Hematopoietic multipotent progenitor cell treated with erythropoietin and hydrocortisone succinate and interleukin-3 and kit ligand, for 17 days (in vitro differentiated cells): ENCODE results near the gene SLC23A3.

Experiments
- DNase-seq: peaks from one replicate; pipeline ENCODE4 v3.0.0-alpha.2; 2015; ENCODE audit warnings: low spot score

Gene SLC23A3

DNA sequence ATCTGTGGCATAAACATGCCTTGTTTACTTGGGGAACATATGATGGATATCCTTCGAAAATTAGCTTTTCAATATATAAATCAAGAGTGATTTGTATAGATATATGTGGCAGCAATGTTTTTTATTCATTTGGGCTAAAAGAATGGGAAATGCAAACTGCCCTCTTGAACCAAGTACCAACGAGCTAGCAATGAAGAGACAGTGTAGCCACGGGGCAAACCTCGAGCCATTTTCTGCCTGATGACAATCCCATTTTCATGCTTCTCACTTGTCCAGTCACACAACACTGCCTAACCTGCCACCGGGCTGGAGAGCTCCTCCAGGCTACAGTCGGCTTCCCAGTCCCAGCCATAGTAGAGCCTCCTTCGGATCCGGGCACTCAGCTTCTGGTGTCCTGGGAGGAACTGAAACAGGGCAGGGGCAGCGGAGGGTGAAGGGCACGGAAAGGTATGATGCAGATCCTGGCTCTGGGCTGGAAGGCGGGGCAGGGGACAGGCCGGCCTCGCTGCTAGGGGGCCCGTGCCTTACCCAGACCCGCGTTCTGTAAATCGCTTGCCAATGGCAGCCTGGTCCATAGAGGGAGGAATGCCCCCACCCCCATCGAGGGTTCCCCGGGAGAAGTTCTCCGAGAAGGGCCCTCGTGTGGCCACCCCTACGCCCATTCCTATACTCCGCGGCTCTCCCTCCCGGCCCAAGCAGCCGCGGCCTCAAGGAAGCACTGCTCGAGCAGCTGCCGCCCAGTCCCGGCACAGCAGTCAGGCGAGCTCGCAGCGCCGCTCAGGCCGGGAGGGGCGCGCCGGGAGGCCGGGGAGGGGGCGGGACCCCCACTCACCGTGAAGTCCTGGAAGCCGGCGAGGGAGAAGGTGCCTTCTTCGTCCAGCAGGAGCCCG, 6.3 kb upstream of the SLC23A3 start:
- DNase-seq, result peak; percentile 78

DNA sequence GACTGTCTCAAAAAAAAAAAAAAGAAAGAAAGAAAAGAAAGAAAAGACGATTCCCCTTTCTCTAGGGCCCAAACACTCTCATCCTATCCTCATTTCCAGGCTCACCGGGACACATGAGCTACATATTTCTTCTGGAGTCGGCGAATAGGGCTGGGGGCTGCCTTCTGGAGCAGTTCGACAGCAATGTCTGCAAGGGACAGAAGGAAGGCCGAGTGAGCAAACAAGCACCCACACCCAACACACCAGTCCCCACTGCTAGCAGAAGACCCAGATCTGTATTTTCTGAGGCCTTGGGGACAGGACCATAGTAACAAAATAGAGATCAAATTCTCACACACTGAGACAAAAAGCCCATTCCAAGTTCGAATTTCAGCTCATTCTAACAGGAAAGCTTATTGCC, 5.7 kb upstream of the SLC23A3 start:
- no peak for DNase-seq

DNA sequence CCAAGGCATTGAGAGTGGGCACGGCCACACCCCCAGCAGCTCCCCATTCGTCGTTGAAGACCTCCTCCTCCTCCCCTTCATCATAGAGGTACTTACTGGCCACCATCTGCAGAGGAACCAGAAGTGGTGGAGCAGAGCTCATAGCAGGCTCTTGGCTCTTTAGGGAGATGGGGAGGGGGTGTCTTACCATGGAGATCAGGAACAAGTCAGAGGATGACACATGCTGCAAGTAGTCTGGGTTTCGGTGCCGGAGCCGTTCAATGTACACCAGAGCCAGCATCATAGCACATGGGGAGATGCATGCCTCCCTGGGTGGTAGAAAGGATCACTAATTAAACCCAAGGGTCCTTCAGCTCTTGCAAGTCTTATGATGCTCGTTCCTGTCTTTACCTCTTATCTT, 5.0 kb upstream of the SLC23A3 start:
- DNase-seq, result peak; percentile 15

DNA sequence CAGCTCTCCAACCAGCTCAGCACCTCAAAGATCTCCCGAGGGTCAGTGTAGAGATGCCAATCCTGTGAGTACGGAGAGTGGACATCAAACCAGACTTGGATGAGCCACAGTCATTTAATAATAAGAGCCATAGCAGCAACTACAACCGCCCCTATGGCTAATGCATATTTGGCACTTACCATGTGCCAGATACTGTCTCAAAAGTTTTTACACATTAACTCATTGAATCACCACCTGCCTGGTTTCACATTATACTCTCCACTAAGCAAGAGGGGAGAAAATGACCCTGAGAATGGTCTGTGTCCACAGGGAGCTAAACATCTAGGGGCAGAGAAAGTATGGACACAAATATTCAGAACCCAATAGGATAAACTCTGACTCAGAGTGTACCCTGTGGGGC, 4.3 kb upstream of the SLC23A3 start:
- DNase-seq, result peak; percentile 12

DNA sequence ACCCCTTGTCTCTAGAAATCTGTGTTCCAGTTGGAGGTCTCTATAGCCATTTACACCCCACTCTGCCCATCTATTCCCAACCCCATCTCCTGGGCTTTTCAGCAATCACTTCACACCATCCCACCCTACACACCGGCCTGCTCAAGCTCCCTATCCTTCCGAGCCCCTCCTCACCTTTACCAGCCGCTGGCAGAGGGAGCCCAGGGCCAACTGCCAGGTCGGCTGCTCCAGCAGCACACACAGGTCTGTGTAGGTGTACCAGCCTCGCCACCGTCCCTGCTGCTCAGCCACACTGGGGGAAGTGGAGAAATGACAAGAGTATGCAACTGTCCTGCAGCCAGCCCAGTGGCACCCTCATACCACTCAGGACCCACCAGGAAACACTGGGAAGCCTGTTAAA, 3.3 kb upstream of the SLC23A3 start:
- no peak for DNase-seq

DNA sequence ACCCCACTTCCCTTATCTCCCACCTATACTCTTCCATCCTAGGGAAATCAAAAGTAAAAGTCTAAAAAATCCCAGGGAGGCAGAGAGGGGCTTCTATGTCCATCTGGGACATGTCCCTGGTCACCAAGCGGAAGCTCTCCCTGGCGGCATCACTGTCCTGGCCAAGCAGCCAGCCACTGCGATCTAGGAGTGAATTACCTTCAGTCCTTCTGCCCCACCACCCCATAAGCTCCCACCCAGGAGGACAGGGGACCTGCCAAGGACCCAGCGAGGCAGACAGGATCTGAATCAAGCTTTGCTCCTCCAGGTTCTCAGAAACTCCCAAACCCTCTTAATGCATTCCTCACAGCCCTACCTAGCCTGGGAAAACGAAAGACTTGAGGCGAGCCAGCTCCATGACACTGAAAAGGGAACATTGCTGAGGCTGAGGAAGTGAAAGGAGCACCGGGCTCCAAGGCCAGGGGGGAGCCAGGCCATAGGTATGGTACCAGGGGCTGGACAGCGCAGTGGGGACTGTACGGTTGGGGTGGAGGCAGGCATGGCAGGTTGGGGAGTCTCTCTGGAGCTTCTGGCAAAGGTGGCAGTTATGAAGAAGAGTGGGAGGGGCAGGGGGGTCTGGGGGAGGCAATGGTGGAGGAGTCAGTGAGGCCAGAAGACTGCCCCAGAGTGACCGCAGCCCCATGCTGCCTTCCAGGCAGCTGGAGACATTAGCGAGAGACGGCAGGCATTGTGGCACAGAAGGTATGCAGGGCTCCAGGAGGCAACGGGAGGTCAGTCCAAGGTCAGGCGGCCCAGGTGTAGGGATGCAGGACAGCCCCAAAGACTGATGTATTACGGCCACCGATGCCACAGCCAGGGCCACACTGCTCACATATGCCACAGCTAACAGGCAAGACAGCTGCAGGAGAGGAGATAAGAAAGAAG, 2.7 kb upstream of the SLC23A3 start:
- peak; percentile 23 for DNase-seq

DNA sequence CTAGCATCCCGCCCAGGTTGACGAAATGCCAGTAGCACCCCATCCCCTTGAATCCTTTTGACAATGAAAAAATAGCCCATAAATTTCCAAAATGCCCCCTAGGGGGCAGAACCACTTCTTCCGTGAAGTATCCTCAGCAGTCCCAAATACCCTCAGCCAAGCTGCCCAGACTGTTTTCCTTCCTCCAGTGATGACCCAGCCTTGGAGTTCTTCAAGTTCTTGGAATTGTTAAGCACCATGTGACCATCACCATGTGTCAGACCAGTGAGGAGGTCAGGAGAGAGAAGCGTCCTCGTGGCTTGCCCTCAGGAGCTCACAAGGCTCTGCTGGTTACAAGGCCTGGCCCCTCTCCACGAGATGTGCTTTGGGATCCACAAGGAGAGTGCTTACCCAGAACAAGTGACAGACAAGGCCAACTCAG, 1.4 kb upstream of the SLC23A3 start:
- peak; percentile 82 for DNase-seq

DNA sequence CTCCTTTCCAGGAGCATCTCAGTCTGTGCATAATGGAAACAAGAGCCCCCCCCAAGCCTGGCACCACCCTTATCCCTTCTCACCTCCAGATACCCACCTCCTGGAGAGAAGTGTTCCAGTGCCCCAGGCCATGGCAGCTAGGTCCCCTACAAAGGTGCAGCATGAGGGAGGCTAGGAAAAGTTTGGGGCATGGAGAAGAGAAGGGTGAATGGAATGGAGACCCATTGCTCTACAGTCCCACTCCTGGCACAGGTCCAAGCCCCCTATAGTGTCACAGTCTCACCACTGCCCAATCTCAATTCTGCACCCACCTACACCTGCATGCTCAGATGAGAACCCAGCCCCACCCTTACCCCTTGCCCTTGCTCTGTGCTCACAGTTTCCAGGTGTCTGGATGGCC, 897 bp downstream of the SLC23A3 start:
- DNase-seq, result peak; percentile 4

DNA sequence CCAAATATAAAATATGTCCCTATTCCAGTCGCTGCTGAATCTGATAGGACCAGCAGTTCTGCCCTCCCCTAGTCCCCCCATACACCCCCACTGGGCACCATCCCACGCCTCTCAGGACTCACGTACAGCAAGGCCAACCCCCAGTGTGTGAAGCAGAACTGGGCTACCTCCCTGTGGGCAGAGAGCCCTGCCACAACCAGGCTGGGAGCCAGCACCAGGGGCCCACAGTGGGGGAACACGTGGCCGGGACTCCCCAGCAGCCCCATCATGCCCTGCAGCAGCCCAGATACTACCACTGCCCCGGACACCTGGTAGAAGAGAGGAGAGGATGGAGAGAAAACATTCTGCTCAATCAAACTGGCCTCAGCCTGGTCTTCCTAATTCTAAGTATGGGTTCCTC, 1.3 kb downstream of the SLC23A3 start:
- peak; percentile 3 for DNase-seq

DNA sequence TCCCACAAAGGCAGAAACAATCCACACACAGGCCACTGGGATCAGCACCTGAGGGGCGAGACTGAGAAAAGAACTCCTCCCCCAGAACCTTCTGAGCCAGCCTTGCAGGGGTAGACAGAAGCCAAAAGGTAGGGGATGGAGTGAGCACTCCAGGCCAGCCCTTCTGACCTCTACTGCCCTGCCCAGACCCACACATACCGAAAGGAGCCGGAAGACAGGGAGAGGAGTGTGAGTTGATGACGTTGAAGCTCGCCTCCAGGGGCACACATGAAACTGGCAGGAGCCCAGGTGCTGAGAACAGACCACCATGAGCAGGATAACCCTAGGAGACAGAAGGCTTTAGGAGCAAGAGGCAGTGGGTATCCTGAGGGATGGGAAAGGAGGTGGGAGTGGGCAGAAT, 1.8 kb downstream of the SLC23A3 start:
- peak; percentile 3 for DNase-seq

DNA sequence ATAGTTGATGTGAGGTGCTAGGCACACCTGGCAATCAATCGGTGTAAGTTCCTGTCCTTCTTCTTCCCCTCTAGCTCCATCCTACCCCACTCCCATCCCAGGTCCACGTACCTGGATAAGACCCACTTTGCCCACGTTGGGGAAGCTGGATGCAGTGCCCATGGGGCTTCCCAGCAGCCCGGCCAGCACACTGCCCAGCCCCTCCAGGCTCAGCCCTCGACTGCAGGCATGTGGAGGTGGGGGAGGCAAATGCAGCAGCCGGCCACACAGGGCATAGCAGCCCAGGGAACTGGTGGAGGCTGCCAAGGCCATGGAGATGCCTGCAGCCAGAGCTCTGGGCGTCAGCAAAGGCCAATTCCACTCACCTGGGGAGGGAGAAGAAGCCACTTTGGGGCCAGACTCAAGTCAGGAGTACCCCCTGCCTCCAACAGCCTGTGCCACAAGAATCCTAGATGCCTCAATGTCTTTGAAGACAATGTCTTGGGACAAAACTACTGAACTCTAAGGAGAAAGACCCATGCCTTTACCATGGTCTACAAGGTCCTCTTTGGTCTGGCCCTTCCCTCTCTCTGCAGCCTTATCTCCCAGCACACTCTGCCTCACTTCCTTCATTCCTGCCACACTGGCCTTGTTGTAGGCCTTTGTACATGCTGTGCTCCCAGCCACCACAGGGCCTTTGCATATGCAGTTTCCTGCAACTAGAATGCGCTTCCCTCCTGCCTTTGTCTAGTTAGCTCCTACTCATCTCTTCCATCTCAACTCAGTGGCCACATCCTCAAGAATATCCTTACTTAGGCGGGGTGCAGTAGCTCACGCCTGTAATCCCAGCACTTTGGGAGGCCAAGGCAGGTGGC, 4.5 kb downstream of the SLC23A3 start:
- no peak for DNase-seq

DNA sequence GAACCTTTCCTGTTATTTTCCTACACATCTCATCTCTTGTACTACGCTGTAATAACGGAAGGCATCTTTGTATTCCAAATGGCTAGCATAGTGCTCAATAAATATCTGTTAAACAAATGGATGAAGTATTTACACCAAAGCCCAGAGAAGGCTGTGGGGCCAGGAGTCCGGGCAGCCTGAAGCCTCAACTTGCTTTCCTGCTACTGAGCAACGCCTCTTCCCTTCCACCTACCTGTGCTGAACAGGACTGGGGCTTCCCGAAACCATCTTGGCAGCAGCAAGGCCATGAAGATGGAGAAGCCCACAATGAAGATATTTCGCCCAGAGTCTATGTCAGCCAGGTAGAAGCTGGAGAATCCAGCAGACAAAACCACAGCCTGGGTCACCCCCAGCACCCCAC, 6.7 kb downstream of the SLC23A3 start:
- no peak for DNase-seq

DNA sequence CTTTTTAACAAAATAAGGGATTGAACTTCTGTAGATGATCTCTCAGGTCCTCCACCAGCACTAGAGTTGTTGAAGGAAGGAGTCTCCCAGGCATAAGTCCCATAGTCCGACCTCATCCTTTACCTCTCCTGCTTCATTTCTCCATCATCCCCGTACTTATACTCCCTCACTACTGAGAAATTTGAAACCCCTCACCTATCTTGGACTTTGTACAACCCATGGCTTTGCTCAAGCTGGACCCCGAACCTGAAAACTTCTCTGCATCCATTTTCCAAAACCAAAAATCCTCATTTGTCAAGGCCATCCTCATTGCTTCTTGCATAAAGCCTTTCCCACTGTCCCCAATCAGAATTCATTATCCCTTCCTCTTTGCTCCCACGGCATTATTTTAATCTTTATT, 8.7 kb downstream of the SLC23A3 start:
- DNase-seq, result no peak

DNA sequence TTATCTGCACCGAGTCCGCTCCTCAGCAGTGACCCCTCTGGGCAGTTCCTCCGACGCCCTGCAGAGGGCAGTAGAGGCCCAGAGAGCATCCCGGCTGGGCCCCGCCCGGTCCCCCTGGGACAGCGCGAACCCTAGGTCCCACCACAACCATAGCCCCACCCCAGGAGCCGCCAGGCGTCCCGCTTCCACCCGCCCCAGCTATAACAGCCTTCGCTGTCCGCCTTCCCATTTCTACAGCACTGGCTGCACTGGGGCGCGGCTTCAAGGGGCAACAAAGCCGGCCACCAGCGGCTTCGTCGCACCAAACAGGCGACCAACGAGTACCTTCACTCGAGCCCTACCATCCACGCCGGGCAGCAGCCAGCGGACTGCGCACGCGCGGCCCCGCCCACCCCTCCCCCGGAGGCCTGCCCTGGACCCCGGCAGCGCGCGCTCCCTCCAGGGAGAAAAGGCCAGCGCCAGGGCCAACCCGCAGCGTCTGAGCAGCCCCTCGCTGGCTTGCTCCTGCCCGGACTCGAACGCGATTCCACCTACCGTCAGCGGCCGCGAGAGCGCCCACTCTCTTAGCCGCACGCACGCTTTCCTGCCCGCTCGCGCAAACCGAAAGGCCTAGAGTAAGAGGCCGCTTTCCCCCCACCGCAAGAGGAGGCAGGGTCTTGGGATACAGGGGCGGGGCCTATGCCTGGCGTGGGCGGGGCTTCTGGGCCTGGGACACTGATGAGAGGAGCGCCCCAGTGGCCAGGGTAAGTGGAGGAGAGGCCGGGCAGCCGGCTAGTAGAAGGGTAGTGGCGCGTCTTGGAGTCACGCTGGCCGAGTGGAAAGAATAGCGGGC, 9.4 kb downstream of the SLC23A3 start, which contains the start of gene NHEJ1:
Gene NHEJ1, minus strand, starts transcription at position 630 of the 832 bp plus-strand sequence. CDS start 2,453 bp downstream, outside the sequence.
- DNase-seq, result peak; percentile 95

DNA sequence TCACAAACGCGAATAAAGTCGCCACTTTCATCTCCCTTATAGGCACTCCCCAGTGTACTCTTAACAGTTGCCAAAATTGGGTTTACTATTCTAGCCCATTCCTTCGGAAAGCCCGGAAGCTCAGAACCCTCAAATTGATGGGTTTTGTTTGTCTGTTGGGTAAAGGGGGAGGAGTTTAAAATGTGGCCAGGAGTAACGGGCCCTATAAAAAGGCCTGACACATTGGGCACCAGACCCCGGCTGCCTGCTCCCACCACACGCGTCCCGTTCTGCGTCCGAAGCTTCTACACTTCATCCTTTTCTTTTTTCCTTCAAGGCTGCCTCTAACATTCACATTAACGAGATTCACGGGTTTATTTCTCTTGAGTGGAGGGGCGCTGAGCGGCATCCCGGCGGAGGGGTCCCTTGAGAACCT, 10.1 kb downstream of the SLC23A3 start:
- DNase-seq, result no peak

DNA sequence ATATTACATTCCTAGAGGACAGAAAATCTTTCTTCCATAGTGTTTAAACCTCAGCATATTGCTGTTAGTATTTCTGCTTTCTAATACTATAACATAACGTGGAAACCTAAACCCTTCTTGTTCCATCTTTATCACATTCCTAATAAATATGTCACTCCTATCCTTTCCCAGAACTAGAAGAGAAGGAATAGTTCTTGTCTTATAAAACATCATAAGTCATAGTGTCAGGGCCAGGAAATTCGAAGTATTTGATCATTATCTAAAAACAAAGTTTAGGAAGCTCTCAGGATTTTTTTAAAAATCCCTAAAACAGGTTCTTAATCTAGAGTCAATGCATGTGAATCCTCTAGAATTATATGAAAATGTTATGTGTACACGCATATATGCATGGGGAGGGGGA, 11.2 kb downstream of the SLC23A3 start:
- DNase-seq, result no peak

DNA sequence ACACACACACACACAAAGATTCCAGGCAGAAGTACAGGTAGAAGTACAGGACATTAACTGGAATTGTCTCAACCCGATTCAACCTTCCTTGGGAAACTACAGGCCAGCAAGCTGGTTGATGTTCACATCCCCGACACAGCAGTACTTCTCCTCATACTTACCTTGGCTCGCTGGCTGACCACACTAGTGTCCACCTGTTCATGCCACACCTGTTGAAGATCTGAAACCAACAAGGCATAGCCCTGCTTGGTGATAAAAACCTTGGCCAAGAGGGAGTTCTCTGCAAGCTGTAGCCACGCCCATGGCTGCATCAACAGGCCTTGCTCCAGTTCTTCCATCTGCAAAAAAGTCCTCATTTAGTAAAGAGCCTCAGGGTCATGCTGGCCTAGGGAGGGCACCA, 11.8 kb downstream of the SLC23A3 start:
- no peak for DNase-seq

DNA sequence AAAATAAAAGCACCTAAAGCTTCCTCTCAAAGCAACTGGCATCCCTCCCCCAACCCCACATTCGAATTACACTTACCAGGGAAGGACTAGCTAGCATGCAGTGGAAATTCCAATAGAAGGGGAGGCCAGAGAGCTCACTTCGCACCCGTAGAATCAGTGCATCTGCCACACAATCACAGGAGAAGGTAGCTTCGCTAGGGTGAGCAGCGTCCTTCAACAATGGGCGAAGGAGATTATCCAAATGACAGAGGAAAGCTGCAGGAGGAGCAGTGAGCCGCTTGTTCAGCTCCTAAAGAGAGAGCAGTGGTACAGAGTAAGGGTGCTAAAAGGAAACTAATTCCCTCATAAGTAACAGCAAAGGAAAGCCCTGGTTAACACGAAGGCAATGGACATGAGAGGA, 12.4 kb downstream of the SLC23A3 start:
- DNase-seq, result no peak

DNA sequence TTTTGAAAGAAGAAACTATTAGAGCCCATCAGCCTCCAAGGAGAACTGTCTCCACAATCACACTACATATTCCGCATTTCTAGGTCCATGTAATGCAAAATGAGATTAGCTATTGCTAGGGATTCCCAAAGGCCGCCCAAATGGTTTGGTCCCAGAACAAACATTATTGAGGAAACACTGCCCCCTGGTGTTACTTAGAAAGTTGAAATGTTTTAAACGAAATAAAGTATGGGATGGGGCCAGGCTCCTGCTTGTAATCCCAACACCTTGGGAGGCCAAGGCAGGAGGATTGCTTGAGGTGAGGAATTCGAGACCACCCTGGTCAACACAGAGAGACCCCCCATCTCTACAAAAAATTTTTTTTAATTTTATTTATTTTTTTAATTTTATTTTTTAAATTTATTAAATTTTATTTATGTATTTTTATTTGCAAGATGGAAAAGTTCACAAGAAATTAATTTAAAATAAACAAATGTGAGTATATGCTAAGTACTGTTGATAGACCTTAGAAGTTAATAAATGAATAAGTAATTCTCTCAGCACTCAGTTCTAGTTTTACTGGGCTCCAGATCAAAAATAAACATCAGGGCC, 14.7 kb downstream of the SLC23A3 start:
- peak; percentile 88 for DNase-seq

DNA sequence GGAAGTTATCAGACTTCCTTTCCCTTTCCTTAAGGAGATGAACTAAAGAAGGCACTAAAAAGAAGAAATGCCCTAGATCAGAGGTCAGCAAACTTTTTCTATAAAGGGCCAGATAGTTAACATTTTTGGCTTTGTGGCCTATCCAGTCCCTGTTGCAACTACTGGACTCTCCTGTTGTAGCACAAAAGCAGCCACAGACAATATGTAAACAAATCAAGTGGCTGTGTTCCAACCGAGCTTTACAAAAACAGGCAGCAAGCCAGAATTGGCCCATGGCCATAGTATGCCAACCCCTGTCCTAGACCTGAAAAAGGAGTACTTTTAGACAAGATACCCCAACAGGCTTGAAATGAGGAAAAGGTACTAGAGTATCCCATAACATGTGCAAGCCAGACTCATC, 20.2 kb downstream of the SLC23A3 start:
- DNase-seq, result no peak

DNA sequence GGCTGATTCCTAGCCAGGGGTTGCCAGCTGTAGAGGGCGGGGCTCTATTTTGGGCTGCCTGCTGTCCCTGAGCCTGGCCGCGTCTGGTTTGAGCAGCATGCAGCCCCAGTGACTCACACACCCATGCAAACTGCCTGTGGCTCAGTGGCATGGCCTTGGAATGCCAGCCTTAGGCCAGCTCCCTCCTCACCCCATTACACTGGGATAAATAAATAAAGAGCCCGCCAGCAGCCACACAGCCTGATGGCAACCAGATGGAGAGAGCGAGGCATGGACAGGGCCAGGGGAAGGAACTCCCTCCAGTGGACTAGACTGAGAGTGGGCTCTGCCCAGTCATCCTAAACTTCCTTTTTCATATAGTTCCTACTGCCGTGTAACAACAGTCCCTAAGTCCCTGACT, 27.5 kb downstream of the SLC23A3 start:
- DNase-seq, result no peak
